HEK293 (cell line): ENCODE data around the gene TMOD2.

Experiments
- CTCF ChIA-PET: fragments of 350-600 bp; formaldehyde crosslinking; extraction: SDS; loops from one replicate; lab custom pipeline; 2021; ENCODE audit warnings: antibody characterized with exemption; lab: Yijun Ruan, JAX
- POLR2A ChIA-PET: fragments of 300-600 bp; formaldehyde crosslinking; extraction: SDS; loops from one replicate; lab custom pipeline; 2020; ENCODE audit warnings: antibody characterized with exemption, inconsistent platforms; lab: Yijun Ruan, JAX
- H3K27ac ChIP-seq: fragments of 200-500 bp; sonication (Bioruptor generic); 2 replicates; pipeline ENCODE4 v1.5.1; 2014; ENCODE audit warnings: low read depth, low read length, control low read depth, inconsistent platforms; ENCODE audit errors: extremely low read depth
- H3K36me3 ChIP-seq, 2 experiments: fragments of 200-500 bp in 1 of 2; sonication (Bioruptor generic) in 1 of 2; 1 replicate in 1 of 2; 2 replicates in 1 of 2; pipeline ENCODE4 v1.5.1; 2014 to 2017; ENCODE audit warnings: inconsistent platforms in 2 of 2, low read length in 2 of 2; ENCODE audit not compliant: control insufficient read depth in 2 of 2, insufficient read depth in 1 of 2
- H3K4me1 ChIP-seq: fragments of 200-500 bp; sonication (Bioruptor generic); 2 replicates; pipeline ENCODE4 v1.5.1; 2014; ENCODE audit warnings: mild to moderate bottlenecking, low read length, inconsistent platforms; ENCODE audit not compliant: control insufficient read depth, insufficient read depth
- H3K4me3 ChIP-seq: 2 replicates; pipeline ENCODE4 v1.5.1; 2011; ENCODE audit warnings: low read depth, mild to moderate bottlenecking, control low read depth, low read length, moderate library complexity
- H3K9me3 ChIP-seq: fragments of 200-500 bp; sonication (Bioruptor generic); 2 replicates; pipeline ENCODE4 v1.5.1; 2014; ENCODE audit warnings: low read depth, low read length, inconsistent platforms; ENCODE audit not compliant: control insufficient read depth, insufficient read depth
- ELK4 ChIP-seq: IDR thresholded peaks from 2 replicates; pipeline ENCODE4 v1.6.1; 2011; ENCODE audit warnings: mild to moderate bottlenecking, low read depth, low read length, borderline replicate concordance
- GLIS1 ChIP-seq: fragments of 450-650 bp; formaldehyde crosslinking; IDR thresholded peaks from 2 replicates; pipeline ENCODE4 v1.5.1; 2016; ENCODE audit warnings: missing biosample characterization, missing genetic modification characterization
- GLIS2 ChIP-seq: fragments of 450-650 bp; formaldehyde crosslinking; IDR thresholded peaks from 2 replicates; pipeline ENCODE4 v1.5.1; 2016; ENCODE audit warnings: missing biosample characterization, missing genetic modification characterization
- HIC1 ChIP-seq: fragments of 450-650 bp; formaldehyde crosslinking; IDR thresholded peaks from 2 replicates; pipeline ENCODE4 v1.5.1; 2016; ENCODE audit warnings: missing biosample characterization, missing genetic modification characterization
- HOXC10 ChIP-seq: sonication (generic); formaldehyde crosslinking; IDR thresholded peaks from 2 replicates; pipeline ENCODE4 v1.8.1; 2023; ENCODE audit warnings: mild to moderate bottlenecking, missing genetic modification reagents
- HOXD13 ChIP-seq: sonication (generic); formaldehyde crosslinking; IDR thresholded peaks from 2 replicates; pipeline ENCODE4 v1.8.0; 2022; ENCODE audit warnings: missing genetic modification reagents, borderline replicate concordance
- KLF10 ChIP-seq: fragments of 450-650 bp; IDR thresholded peaks from 2 replicates; pipeline ENCODE4 v1.5.1; 2018; ENCODE audit warnings: missing biosample characterization, mild to moderate bottlenecking, missing genetic modification characterization
- MZF1 ChIP-seq: fragments of 450-650 bp; formaldehyde crosslinking; IDR thresholded peaks from 2 replicates; pipeline ENCODE4 v1.5.1; 2017; ENCODE audit warnings: missing biosample characterization, missing genetic modification characterization, borderline replicate concordance
- OSR2 ChIP-seq: fragments of 450-650 bp; formaldehyde crosslinking; IDR thresholded peaks from 2 replicates; pipeline ENCODE4 v1.5.1; 2016; ENCODE audit warnings: missing biosample characterization, missing genetic modification characterization
- RBAK ChIP-seq: fragments of 450-650 bp; formaldehyde crosslinking; IDR thresholded peaks from 2 replicates; pipeline ENCODE4 v1.5.1; 2016; ENCODE audit warnings: missing biosample characterization, missing genetic modification characterization
- SP2 ChIP-seq: fragments of 450-650 bp; formaldehyde crosslinking; IDR thresholded peaks from 2 replicates; pipeline ENCODE4 v1.5.1; 2016; ENCODE audit warnings: missing biosample characterization, missing genetic modification characterization
- TRIM28 ChIP-seq: IDR thresholded peaks from 2 replicates; pipeline ENCODE4 v1.6.1; 2011; ENCODE audit warnings: low read length, control low read depth, borderline replicate concordance
- YY2 ChIP-seq: fragments of 450-650 bp; formaldehyde crosslinking; IDR thresholded peaks from 2 replicates; pipeline ENCODE4 v1.5.1; 2016; ENCODE audit warnings: missing biosample characterization, missing genetic modification characterization
- ZBTB26 ChIP-seq: fragments of 450-650 bp; formaldehyde crosslinking; optimal IDR thresholded peaks from 2 replicates; pipeline ENCODE3; 2016; ENCODE audit warnings: missing biosample characterization, mild to moderate bottlenecking, missing genetic modification characterization
- ZBTB7A ChIP-seq: fragments of 450-650 bp; formaldehyde crosslinking; IDR thresholded peaks from 2 replicates; pipeline ENCODE4 v1.5.1; 2016; ENCODE audit warnings: low read depth, missing biosample characterization, missing genetic modification characterization
- ZNF121 ChIP-seq: fragments of 450-650 bp; formaldehyde crosslinking; IDR thresholded peaks from 2 replicates; pipeline ENCODE4 v1.5.1; 2016; ENCODE audit warnings: missing biosample characterization, missing genetic modification characterization
- ZNF184 ChIP-seq: fragments of 450-650 bp; IDR thresholded peaks from 2 replicates; pipeline ENCODE4 v1.5.1; 2018; ENCODE audit warnings: missing biosample characterization, mild to moderate bottlenecking, missing genetic modification characterization
- ZNF211 ChIP-seq: fragments of 450-650 bp; formaldehyde crosslinking; IDR thresholded peaks from 2 replicates; pipeline ENCODE4 v1.5.1; 2016; ENCODE audit warnings: low read depth, missing biosample characterization, missing genetic modification characterization
- ZNF324 ChIP-seq: fragments of 450-650 bp; formaldehyde crosslinking; IDR thresholded peaks from 2 replicates; pipeline ENCODE4 v1.5.1; 2016; ENCODE audit warnings: missing biosample characterization, missing genetic modification characterization
- ZNF335 ChIP-seq: fragments of 450-650 bp; formaldehyde crosslinking; conservative IDR thresholded peaks from 2 replicates; pipeline ENCODE4 v1.5.1; 2016; ENCODE audit warnings: missing biosample characterization, missing genetic modification characterization
- ZNF366 ChIP-seq: fragments of 450-650 bp; formaldehyde crosslinking; conservative IDR thresholded peaks from 2 replicates; pipeline ENCODE4 v1.5.1; 2016; ENCODE audit warnings: missing biosample characterization, missing genetic modification characterization
- ZNF398 ChIP-seq: fragments of 450-650 bp; formaldehyde crosslinking; IDR thresholded peaks from 2 replicates; pipeline ENCODE4 v1.5.1; 2017; ENCODE audit warnings: missing biosample characterization, missing genetic modification characterization
- ZNF423 ChIP-seq: fragments of 450-650 bp; formaldehyde crosslinking; IDR thresholded peaks from 2 replicates; pipeline ENCODE4 v1.5.1; 2016; ENCODE audit warnings: missing biosample characterization, missing genetic modification characterization
- ZNF473 ChIP-seq: fragments of 450-650 bp; formaldehyde crosslinking; IDR thresholded peaks from 2 replicates; pipeline ENCODE4 v1.5.1; 2017; ENCODE audit warnings: missing biosample characterization, missing genetic modification characterization
- ZNF48 ChIP-seq: fragments of 450-650 bp; formaldehyde crosslinking; IDR thresholded peaks from 2 replicates; pipeline ENCODE4 v1.5.1; 2016; ENCODE audit warnings: missing biosample characterization, missing genetic modification characterization
- ZNF529 ChIP-seq: fragments of 450-650 bp; formaldehyde crosslinking; IDR thresholded peaks from 2 replicates; pipeline ENCODE4 v1.5.1; 2017; ENCODE audit warnings: missing genetic modification characterization, missing biosample characterization; ENCODE audit not compliant: insufficient replicate concordance
- ZNF596 ChIP-seq: fragments of 450-650 bp; IDR thresholded peaks from 2 replicates; pipeline ENCODE4 v1.5.0; 2018; ENCODE audit warnings: missing biosample characterization, mild to moderate bottlenecking, missing genetic modification characterization, moderate library complexity
- ZNF623 ChIP-seq: fragments of 450-650 bp; formaldehyde crosslinking; IDR thresholded peaks from 2 replicates; pipeline ENCODE4 v1.5.1; 2016; ENCODE audit warnings: missing biosample characterization, missing genetic modification characterization
- ZNF624 ChIP-seq: fragments of 450-650 bp; formaldehyde crosslinking; IDR thresholded peaks from 2 replicates; pipeline ENCODE4 v1.5.1; 2017; ENCODE audit warnings: missing biosample characterization, missing genetic modification characterization
- ZNF660 ChIP-seq: fragments of 450-650 bp; IDR thresholded peaks from 2 replicates; pipeline ENCODE4 v1.5.1; 2018; ENCODE audit warnings: missing biosample characterization, mild to moderate bottlenecking, missing genetic modification characterization
- ZNF837 ChIP-seq: fragments of 450-650 bp; formaldehyde crosslinking; IDR thresholded peaks from 2 replicates; pipeline ENCODE4 v1.5.1; 2016; ENCODE audit warnings: missing biosample characterization, missing genetic modification characterization
- ZSCAN23 ChIP-seq: fragments of 450-650 bp; formaldehyde crosslinking; IDR thresholded peaks from 2 replicates; pipeline ENCODE4 v1.5.1; 2016; ENCODE audit warnings: missing biosample characterization, missing genetic modification characterization
- ZSCAN30 ChIP-seq: fragments of 450-650 bp; IDR thresholded peaks from 2 replicates; pipeline ENCODE4 v1.5.1; 2018; ENCODE audit warnings: missing biosample characterization, mild to moderate bottlenecking, missing genetic modification characterization, moderate library complexity

TMOD2 gene

GRCh38 chr15:51754267-51754666 lies 2.9 kb downstream of the TMOD2 start (continued):
- TF ChIP-seq OSR2 (tag by site-specific recombination) (no peak), HOXC10 (CRISPR knock-in tag) (no peak), SP2 (no peak), ZNF529 (tag by site-specific recombination) (no peak), ZBTB26 (tag by site-specific recombination) (no peak)

GRCh38 chr15:51755790-51756189 lies 4.4 kb downstream of the TMOD2 start:
- CTCF ChIA-PET, result no interaction called here
- Histone ChIP-seq H3K4me1 (0 out of 2 replicates have a peak, but pooled peaks cover 2% of the 10 kb centered on the region), H3K9me3 (no peaks in the 10 kb centered on the region), H3K36me3 (no peaks in the 10 kb centered on the region), H3K4me3 (no peak overlapping the region), H3K27ac (no peak overlapping the region)
- POLR2A ChIA-PET, result no interaction called here
- no peak for TF ChIP-seq ZNF623
- TF ChIP-seq ZNF366 (tag by site-specific recombination), result no peak
- no peak for TF ChIP-seq ELK4
- TF ChIP-seq ZNF596 (tag by site-specific recombination), result no peak
- no peak for TF ChIP-seq ZNF660 (tag by site-specific recombination)
- TF ChIP-seq ZSCAN23, result no peak
- TF ChIP-seq HOXD13 (CRISPR knock-in tag), result no peak
- no peak for TF ChIP-seq ZSCAN30
- no peak for TF ChIP-seq ZNF121 (tag by site-specific recombination)
- TF ChIP-seq YY2 (tag by site-specific recombination), result no peak
- TF ChIP-seq ZNF48 (tag by site-specific recombination), result no peak
- TF ChIP-seq ZNF324, result no peak
- TF ChIP-seq ZNF211 (tag by site-specific recombination), result no peak
- TF ChIP-seq GLIS1 (tag by site-specific recombination), result no peak
- TF ChIP-seq GLIS2, result no peak
- no peak for TF ChIP-seq ZNF335 (tag by site-specific recombination)
- TF ChIP-seq ZNF473 (tag by site-specific recombination), result no peak
- no peak for TF ChIP-seq ZNF423 (tag by site-specific recombination)
- TF ChIP-seq, all 188 proteins: peak for 0

GRCh38 chr15:51756482-51756881 lies 5.1 kb downstream of the TMOD2 start:
- no peak overlapping the region for H3K4me3 ChIP-seq
- 0 out of 2 replicates have a peak, but pooled peaks cover 2% of the 10 kb centered on the region for H3K4me1 ChIP-seq
- H3K36me3 ChIP-seq, result no peaks in the 10 kb centered on the region
- H3K27ac ChIP-seq, result no peak overlapping the region
- CTCF ChIA-PET, result interaction anchor here (2.7 kb wide), 1 partner anchor 20 kb away, joined by 21 read pairs; no protein-coding TSS in a partner anchor
- H3K9me3 ChIP-seq, result no peaks in the 10 kb centered on the region
- POLR2A ChIA-PET, result no interaction called here
- TF ChIP-seq ZNF398 (tag by site-specific recombination) (no peak), MZF1 (tag by site-specific recombination) (no peak), ZNF837 (tag by site-specific recombination) (no peak), RBAK (tag by site-specific recombination) (no peak), HIC1 (tag by site-specific recombination) (no peak), TRIM28 (no peak), ZNF624 (tag by site-specific recombination) (no peak), ZNF184 (no peak), KLF10 (tag by site-specific recombination) (no peak), ZBTB7A (tag by site-specific recombination) (no peak)
